T follicular helper cell (primary cell): ENCODE measurements around the gene OLA1.

Experiments
- DNase-seq: peaks from one replicate; pipeline ENCODE4 v3.0.0-alpha.2; 2020; ENCODE audit warnings: low read depth

Gene OLA1

GRCh38 chr2:174224665-174225288 lies 23.6 kb downstream of the OLA1 start:
- DNase-seq: no peak

- DNase-seq: no peak
Measured at GRCh38 chr2:174224125-174224524, 24.2 kb downstream of the OLA1 start.

- no peak for DNase-seq
Measured at GRCh38 chr2:174223388-174223787, 24.9 kb downstream of the OLA1 start.

GRCh38 chr2:174222154-174222553 lies 26.2 kb downstream of the OLA1 start:
- DNase-seq: no peak

GRCh38 chr2:174219321-174219720 lies 29.0 kb downstream of the OLA1 start:
- no peak for DNase-seq

GRCh38 chr2:174218773-174219172 lies 29.6 kb downstream of the OLA1 start:
- DNase-seq: no peak

GRCh38 chr2:174217869-174218268 lies 30.5 kb downstream of the OLA1 start:
- DNase-seq: no peak

- DNase-seq: no peak
Measured at GRCh38 chr2:174211954-174212353, 36.4 kb downstream of the OLA1 start.

- DNase-seq: no peak
Measured at GRCh38 chr2:174210862-174211261, 37.5 kb downstream of the OLA1 start.

GRCh38 chr2:174209325-174209724 lies 39.0 kb downstream of the OLA1 start:
- no peak for DNase-seq

- DNase-seq: no peak
Measured at GRCh38 chr2:174208026-174208425, 40.3 kb downstream of the OLA1 start.

GRCh38 chr2:174205562-174205961 lies 42.8 kb downstream of the OLA1 start:
- DNase-seq: no peak

GRCh38 chr2:174202188-174202587 lies 46.1 kb downstream of the OLA1 start:
- DNase-seq: no peak

- DNase-seq: no peak
Measured at GRCh38 chr2:174198846-174199564, 49.3 kb downstream of the OLA1 start.

GRCh38 chr2:174195253-174195652 lies 53.1 kb downstream of the OLA1 start:
- DNase-seq: no peak

GRCh38 chr2:174193737-174194136 lies 54.6 kb downstream of the OLA1 start:
- DNase-seq: no peak

- no peak for DNase-seq
Measured at GRCh38 chr2:174192664-174193063, 55.7 kb downstream of the OLA1 start.

- DNase-seq: no peak
Measured at GRCh38 chr2:174191342-174192074, 56.8 kb downstream of the OLA1 start.

- no peak for DNase-seq
Measured at GRCh38 chr2:174184915-174185314, 63.4 kb downstream of the OLA1 start.

GRCh38 chr2:174184504-174184903 lies 63.8 kb downstream of the OLA1 start:
- no peak for DNase-seq

- no peak for DNase-seq
Measured at GRCh38 chr2:174183076-174183475, 65.3 kb downstream of the OLA1 start.

GRCh38 chr2:174181368-174181767 lies 67.0 kb downstream of the OLA1 start:
- DNase-seq: no peak

- DNase-seq: no peak
Measured at GRCh38 chr2:174180726-174181236, 67.6 kb downstream of the OLA1 start.
